ENCODE measurements around the gene GRAP2.

Gene GRAP2

GRCh38 chr22:39995393-39996252, 94.7 kb downstream of the GRAP2 start:
- DNase-seq (ENCODE audit: low read depth) = no peak

GRCh38 chr22:39996732-39997131, 95.8 kb downstream of the GRAP2 start:
- no peak for DNase-seq (ENCODE audit: low read depth)

GRCh38 chr22:39997421-39997820, 96.5 kb downstream of the GRAP2 start:
- DNase-seq (ENCODE audit: low read depth) = no peak

- no peak for DNase-seq (ENCODE audit: low read depth)
These were observed 97.2 kb downstream of the GRAP2 start for GRCh38 chr22:39997939-39998726.

GRCh38 chr22:39999144-39999757, 98.4 kb downstream of the GRAP2 start:
- DNase-seq (ENCODE audit: low read depth) = no peak

- no peak for DNase-seq (ENCODE audit: low read depth)
These were observed 99.3 kb downstream of the GRAP2 start for GRCh38 chr22:40000171-40000570.

- DNase-seq (ENCODE audit: low read depth) = no peak
These were observed 100.2 kb downstream of the GRAP2 start for GRCh38 chr22:40001106-40001505.

GRCh38 chr22:40001800-40002577, 101.1 kb downstream of the GRAP2 start:
- no peak for DNase-seq (ENCODE audit: low read depth)

GRCh38 chr22:40002935-40003715, 102.2 kb downstream of the GRAP2 start:
- no peak for DNase-seq (ENCODE audit: low read depth)

GRCh38 chr22:40004836-40005235, 104.0 kb downstream of the GRAP2 start:
- DNase-seq (ENCODE audit: low read depth) = no peak

- DNase-seq (ENCODE audit: low read depth) = no peak
These were observed 105.8 kb downstream of the GRAP2 start for GRCh38 chr22:40006641-40007040.

GRCh38 chr22:40007853-40008710, 107.2 kb downstream of the GRAP2 start:
- DNase-seq (ENCODE audit: low read depth) = no peak

- no peak for DNase-seq (ENCODE audit: low read depth)
These were observed 107.9 kb downstream of the GRAP2 start for GRCh38 chr22:40008726-40009291.

GRCh38 chr22:40009292-40009774, 108.4 kb downstream of the GRAP2 start:
- DNase-seq (ENCODE audit: low read depth) = no peak

GRCh38 chr22:40009951-40010671, 109.2 kb downstream of the GRAP2 start:
- DNase-seq (ENCODE audit: low read depth) = peak; percentile 13

- DNase-seq (ENCODE audit: low read depth) = no peak
These were observed 109.9 kb downstream of the GRAP2 start for GRCh38 chr22:40010746-40011145.

- DNase-seq (ENCODE audit: low read depth) = no peak
These were observed 113.9 kb downstream of the GRAP2 start for GRCh38 chr22:40014667-40015248.

GRCh38 chr22:40015358-40015976, 114.6 kb downstream of the GRAP2 start:
- no peak for DNase-seq (ENCODE audit: low read depth)

All from stimulated activated CD4-positive, alpha-beta T cell treated with anti-CD3 and anti-CD28 coated beads, Interleukin-2, amount 100 ng/mL, for 4 hours (primary cell).